HG02943 (cell line): ENCODE data around the gene PRRT4.
A peak's percentile ranks its signal among the peaks of the same experiment; 100 is the strongest.

Experiments used
- ATAC-seq: cut with Tn5 transposase; IDR thresholded peaks from one replicate; pipeline ENCODE4 v1.9.1; 2021; ENCODE audit warnings: mild to moderate bottlenecking, low read depth, moderate library complexity; ENCODE audit not compliant: unreplicated experiment

Gene PRRT4

DNA sequence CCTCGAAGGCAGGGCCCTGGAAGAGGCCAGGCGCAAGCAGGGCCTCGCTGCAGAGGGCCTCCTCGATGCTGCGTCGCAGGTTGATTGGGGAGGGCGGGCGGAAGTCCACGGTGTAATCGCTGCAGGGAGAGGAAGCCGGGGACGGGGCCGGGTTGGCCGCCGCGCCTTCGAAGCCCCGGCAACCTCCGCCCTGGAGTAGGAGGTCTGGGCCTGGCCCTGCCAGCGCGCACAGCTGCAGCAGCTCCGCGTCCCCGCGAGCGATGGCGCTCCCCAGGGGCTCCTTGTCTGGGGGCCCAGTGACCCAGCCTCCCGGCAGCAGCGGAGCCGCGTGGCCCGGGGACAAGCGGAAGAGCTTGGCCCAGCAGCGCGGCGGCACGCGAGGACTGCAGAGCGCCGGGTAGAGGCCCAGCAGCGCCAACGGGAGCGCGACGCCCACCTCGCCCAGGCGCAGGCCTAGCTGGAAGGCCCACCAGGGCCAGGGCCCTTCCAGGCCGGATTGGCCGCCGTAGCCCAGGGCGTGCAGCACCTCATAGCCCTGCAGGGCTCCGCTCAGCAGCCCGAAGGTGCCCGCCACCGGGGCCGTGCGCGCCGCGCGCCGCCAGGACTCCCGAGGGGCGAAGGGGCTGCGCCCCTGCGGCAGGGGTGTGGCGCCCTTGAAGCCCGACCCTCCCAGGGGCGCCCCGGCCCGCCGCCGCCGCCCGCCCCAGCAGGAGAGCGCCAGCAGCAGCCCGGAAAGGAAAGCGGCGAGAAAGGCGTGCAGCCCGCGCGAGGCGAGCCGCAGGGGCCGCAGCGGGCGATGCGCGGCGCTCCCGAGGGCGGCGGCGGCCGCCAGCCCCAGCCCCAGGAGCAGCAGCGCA, 10.0 kb downstream of the PRRT4 start:
- ATAC-seq: no peak

DNA sequence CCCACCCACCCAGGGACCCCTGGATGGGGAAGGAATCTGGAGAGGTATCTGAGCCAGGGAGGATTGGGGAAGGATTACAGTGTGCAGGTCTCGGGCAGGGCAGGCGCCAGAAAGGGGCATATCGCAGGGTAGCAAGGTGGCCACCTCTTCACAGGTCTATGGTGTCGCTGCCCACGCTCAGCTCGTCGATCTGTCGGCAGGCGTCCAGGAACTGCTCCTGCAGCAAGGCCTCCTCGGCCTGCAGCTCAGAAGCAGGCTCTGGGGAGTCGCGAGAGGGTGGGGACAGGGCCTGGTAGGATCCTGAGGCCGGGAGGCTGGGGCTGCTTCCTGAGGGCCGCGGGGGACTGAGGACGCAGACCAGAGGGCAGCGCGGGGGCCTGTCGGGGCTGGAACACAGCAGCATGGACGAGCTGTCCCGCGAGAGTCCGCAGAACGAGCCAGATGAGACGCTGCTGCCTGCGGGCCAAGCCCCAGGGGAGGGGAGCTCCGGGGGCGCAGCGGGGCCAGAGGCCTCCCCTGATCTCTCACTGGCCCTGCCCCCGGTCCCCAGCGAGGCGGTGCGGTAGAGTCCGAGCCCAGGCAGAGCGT, 10.7 kb downstream of the PRRT4 start:
- no peak for ATAC-seq

DNA sequence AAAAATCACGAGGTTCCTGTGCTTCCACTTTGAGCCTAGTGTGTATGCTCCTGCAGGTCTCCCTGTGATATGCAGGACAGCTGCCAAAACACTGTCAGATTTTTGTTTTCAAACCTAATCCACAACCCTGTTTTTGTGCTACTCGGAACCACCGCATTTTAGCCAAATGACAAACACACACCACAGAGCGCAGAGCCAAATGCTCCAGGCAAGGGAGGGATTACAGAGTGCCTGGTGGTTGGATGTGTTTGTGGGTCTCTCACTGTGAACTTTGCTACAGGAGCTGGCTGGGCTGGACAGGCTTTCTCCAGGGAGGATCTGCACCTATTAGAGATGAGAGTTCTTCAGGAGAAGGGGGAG, 12.0 kb downstream of the PRRT4 start:
- no peak for ATAC-seq

DNA sequence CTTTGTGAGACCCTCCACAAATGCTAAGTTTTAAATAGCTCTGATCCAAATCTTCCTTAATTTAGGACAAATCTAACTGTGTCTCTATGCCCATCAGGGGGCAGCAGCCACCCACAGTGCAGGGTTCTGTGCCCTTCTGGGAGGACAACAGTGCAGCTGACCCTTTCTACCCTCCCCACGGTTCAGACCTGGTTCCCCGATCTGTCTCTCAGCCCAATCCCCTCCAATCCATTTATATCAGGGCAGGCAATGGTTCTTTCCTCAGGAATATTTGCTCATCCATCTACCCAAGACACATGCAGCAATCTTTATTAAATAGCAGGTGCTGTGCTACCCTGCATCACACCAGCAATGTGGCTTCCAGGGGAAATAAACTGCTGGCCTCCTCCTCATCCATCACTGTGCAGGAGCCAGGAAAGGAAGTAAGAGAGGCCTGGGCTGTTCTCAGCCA, 13.8 kb downstream of the PRRT4 start:
- ATAC-seq: no peak

DNA sequence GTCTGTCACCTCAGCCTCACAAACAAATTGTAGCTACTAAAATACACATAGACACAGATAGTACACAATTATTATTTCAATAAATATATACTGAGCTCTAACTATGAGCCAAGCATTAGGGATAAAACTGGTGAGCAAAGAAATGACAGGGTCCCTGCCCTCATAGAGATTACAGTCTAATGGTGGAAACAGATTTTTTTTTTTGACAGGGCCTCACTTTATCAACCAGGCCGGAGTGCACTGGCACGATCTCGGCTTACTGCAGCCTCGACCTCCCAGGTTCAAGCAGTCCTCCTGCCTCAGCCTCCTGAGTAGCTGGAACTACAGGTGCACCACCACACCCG, 17.1 kb downstream of the PRRT4 start:
- ATAC-seq: no peak

DNA sequence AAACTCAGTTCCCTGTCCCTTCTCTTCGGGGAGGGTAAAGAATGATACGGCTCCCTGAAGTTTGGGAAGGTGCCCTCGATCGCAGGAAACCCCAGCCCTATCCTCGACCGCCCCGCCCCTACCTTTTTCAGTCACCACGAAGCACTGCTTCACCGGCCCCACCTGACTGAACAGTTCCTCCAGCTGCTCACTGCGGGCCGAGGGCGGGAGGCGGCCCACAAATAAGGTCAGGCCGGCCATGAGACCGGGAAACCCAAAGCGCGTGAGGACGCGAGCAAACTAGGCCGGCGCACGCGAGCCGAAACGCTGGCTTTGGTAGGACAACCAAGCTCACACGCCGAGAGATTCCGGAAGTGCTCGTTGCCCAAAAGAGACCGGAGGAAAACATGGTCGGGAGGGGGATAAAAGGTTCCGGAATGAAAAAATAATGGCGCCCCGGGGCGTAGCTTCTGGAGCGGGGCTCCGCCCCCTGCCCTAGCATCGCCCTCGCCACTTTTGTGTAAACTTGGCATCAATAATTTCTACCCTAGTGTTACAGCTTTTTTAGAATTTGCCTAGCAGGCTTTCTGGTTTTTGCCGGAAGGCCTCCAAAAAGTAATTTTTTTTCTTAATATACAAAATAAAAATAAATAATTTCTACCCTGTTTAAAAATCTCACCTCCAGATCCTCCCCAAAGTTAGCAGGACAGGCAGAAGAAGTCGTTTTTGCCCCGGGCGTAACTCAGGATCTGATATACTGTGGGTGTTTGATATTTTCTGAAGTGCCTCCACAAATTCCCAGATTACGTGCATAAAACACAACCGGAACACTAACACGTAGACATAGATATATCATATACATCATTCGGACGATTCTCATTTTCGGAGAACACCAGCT, 17.7 kb downstream of the PRRT4 start, which contains the start of gene RBM28:
Gene RBM28, minus strand, starts transcription at position 355 of the 877 bp plus-strand sequence. Its CDS starts 115 bp downstream, at position 240.
- peak; percentile 97 for ATAC-seq

DNA sequence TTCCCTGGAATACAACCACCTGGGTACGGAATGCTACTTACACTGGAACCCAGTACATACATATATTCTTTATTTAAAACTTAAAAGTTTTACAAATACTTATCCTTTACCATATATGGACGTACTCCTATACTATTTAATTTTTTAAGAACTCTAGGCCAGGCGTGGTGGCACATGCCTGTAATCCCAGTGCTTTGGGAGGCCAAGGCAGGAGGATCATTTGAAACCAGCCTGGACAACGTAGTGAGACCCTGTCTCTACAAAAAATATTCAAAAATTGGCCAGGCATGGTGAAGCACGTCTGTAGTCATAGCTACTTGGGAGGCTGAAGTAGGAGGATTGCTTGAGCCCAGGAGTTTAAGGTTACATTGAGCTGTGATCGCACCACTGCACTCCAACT, 19.8 kb downstream of the PRRT4 start:
- ATAC-seq: no peak

DNA sequence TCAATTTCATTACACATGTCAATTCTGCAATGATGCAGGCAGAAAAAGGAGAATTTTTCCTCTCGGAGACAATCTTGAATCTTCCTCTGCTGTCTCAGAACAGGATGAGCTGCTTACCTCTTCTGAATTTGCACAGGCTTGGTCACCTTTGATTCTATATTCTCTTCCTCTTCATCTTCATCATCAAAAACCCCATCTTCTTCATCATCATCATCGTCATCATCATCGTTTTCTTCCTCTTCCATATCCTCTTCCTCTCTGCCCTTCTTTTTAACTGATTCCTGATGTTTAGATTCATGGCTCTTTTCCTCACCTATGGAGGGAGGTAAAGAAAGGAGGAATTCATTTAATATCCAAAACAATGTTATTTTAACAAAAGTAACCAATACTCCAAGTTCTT, 25.8 kb downstream of the PRRT4 start:
- no peak for ATAC-seq

DNA sequence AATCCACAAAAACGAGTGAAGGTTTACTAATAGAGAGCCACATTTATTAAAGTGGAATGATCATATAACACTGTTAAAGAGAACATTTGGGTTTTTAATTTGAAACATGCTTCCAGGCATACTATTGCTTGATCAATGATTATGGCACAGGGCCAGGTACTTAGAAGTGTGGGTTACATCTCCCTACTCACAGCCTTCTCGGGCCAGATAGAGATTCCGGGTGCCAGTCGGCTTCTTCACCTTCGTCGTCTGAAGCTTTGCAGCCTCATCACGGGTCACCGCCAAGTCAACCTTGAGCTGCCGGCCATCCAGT, 37.2 kb downstream of the PRRT4 start:
- no peak for ATAC-seq

DNA sequence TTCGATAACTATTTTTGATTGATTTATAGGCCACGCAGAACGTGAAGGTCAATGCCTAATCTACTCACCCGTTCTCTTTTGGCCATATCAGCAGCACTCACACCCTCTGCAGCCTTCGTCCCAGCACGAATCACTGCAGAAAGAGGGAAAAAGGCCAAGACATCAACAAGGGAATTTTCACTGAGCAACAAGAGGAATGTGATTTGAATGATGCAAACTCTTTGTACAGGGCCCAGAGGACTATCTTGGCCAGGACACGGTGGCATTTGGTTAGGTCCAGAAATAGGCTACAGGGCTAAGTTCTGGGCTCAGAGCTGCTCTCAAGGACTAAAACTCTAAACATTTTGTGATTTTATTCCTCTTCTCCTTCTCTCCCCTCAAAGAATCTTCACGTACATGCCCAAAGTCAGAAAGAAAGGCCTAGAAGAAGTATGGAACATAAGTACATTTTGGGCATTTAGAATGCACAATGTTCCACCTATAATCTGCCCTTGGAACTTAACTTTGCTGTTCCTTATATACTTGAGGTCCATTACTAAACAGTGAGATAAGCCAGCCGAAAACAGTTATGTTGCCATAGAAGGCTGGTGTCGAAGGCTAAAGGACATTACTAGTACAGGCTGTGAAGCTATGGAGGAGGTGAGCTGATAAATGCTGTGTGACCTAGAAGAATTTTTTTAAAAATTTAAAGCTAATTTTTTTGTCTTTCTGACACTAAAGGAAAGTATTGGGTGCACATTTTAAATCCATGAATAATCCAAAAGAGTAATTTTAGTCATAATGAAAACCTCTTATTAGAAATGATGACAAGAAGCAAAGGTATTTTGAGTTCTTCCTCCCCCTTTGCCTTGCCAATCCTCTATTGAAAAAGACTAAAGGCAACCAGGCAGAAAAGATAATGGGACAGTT, 37.8 kb downstream of the PRRT4 start:
- ATAC-seq: no peak

DNA sequence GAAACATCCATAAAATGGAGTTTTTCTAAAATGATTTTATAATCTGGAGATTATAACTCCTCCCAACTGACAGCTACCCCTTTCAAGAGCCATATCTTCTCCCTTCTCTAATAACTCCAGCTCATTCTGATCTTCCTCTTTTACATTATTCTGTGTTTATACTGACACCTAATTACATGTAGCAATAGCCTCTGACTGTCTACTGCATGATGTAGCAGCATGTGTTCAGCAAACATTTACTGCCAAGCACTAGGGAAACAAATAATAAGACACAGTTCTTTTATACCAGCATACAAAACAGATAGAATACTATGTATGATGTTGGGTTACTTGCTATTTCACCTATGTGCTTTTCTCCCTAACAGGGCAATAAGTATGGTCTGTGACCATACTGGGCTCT, 38.5 kb downstream of the PRRT4 start:
- ATAC-seq: no peak

DNA sequence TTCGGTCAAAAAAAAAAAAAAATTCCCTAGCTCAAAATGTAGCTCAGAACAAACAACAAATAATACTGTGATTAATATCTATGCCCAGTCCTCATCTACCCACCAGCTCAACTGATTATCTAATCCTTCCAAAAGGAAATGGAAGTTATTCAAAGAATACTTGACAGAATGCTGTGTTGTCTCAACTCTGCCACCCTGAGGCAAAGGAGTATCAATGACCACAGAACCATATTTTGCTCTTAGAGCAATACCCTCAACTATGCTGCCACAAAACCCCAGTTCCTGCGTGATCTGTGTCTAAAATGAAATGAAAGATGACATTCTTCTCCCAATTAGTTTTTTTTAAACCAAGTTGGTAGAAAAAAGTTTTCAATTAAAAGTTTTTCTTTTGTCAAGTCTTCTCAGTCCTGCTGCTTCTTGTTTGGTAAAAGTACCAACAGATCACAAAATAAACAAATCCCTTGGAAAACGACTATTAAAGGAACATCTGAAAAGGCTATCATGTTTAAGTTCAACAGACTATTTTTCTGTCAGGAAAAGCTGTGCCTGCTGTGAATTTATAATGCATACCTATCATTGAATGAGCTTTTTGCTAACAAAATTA, 39.3 kb downstream of the PRRT4 start:
- ATAC-seq: no peak

DNA sequence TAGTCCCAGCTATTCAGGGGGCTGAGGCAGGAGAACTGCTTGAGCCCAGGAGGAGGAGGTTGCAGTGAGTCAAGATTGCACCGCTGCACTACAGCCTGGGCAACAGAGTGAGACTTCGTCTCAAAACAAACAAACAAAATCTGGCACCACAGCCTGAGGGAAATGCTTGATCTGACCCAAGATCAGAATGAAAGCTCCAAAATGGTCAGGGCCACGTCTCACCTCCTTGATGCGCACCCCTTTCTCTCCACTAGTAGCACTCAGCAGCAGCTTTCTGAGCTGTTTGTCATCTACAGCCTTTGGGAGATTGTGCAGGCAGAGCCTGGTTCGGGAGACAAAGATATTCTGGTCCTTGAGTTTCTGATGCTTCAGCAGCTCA, 40.5 kb downstream of the PRRT4 start:
- ATAC-seq: no peak

DNA sequence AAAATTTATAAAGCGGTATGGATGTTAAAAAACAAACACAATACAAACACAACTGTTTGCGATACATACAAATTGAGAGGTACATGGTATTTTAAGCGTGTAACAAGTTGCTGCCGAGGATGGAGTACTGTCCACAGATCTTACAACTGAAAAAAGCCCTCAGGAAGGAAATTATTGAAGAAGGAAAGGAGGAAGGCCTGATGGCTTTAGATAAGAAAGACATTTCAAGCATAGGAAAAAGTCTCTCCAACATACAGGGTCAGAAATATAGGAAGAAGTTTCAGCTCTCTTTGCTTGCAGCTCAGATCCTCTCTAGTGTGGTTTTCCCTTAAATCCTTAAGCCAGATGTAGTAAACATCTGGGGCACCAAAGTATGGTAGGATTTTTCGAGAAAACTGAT, 42.8 kb downstream of the PRRT4 start:
- no peak for ATAC-seq

DNA sequence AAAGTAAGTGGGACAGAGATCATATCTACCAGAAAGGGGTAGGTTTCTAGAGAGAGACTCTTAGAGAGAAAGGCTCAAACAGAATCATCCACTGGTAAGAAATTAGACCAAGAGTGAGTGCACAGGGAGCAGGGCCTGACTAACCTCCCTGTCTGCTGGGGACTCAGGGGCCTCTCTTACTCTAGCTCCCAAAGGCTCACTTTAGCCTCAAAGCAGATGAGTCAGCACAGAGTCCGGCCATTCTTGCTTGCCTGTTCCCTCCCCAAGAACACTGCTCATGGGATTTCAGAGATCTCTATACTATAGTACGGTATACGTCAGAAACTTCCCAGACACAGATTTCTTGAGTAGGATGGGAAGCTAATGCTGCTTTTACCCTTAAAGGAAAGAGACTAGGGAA, 50.5 kb downstream of the PRRT4 start:
- ATAC-seq: no peak

DNA sequence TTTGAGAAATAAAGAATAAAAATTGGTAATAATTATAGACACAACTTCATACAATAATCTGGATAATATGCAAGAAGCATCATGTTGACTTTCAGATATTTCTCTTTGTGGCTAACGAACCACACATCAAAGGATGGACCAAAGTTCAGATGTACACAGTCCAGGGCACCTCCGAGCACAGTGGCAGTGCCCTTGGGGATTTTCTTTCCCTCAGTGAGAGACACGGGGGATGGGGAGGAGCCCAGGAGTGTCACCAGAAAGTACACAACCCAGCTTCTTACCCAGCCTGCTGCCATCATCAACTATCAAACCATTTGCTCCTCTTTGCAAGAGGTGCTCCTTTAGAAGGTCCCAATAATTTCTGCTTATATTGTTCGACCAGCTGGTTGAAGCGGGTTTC, 51.0 kb downstream of the PRRT4 start:
- no peak for ATAC-seq

DNA sequence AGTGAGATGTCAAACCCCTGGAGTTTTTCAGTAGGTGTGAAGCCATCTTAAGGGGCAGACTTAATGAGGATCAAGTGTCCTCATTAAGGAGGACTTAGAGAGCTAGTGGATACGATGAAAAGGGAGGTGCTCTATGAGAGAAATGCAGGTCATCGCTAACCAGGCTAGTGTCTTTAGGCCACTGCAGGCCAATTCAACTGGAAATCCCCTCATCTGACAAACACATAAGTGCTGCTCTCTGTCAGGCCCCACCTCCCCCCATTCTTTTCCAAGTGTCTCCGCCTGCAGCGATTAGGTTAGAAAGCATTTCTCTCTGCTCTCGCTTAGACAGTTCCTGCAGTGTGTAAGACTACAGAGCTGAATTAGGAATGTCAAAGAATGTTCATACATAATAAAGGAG, 51.5 kb downstream of the PRRT4 start:
- ATAC-seq: no peak

DNA sequence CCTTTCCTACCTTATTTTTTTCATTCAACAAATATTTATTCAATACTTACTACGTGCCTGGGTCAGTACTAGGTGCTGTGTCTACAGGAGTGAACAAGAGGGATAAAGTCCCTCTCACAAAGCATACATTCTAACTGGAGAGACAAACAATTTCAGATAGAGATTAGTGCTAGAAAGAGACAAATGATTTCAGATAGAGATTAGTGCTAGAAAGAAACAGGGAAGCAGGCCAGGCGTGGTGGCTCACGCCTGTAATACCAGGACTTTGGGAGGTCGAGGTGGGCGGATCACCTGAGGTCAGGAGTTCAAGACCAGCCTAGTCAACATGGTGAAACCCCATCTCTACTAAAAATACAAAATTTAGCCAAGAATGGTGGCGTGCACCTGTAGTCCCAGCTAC, 52.4 kb downstream of the PRRT4 start:
- no peak for ATAC-seq

DNA sequence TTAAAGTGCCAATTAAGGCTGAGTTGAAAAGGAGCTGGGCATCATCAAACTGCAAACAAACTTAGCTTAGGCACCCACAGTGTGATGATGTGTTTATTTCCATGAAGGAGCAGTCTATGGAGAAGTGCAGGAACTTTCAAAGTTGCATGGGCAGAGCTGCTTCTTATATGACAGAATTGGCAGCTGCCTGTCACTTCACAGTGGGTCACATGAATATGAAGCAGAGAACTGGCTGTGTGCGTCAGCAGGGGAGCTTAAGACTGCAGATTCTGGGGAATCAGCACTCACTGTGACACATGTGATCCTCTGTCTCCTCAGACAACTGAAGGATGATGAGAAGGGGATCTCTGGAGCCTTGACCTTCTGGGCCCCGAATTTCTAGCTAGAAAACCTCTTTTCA, 54.4 kb downstream of the PRRT4 start:
- ATAC-seq: no peak

DNA sequence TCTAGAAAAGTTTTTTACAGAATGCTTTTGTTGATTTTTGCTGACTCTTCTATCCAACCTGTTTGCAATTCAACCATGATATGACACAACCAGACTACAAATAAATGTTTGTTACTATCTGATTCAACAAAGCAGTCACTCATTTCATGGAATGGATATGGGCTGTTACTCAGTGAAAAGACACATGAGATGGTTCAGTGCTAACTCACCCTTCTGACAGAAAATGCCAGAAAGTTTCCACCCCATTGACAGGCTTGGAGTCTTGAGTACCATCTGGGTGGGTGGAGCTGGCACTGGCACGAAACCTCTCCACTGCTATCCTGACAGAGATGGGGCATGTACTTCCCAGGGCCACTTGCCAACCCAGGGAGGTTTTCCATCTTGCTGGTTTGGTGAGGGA, 57.3 kb downstream of the PRRT4 start:
- ATAC-seq: no peak
